T-cell (primary cell): ENCODE measurements around the gene C17orf113. TPM values are rescaled to one million over a fixed set of nuclear protein-coding genes. Genes with fewer than 3 reads are reported as not detected.

Experiments used
- ATAC-seq, 4 experiments: fragments of 200-7000 bp in 3 of 4; fragments of 150-1000 bp in 1 of 4; cut with Tn5 transposase; replicated peaks in 1 of 4; 1 replicate in 3 of 4; 2 replicates in 1 of 4; pipeline ENCODE4 v1.10.0; 2021; ENCODE audit warnings: moderate library complexity in 3 of 4, mild to moderate bottlenecking in 2 of 4, moderate number of reproducible peaks in 1 of 4
- CTCF ChIA-PET, 2 donors: fragments of 300-600 bp; sonication (Branson Sonifier 250); formaldehyde crosslinking; loops; one replicate each; lab custom pipeline; 2022; ENCODE audit warnings: antibody characterized with exemption in 2 of 2; lab: Charles Lee
- POLR2A ChIA-PET, 2 donors: fragments of 300-600 bp; sonication (Branson Sonifier 250); formaldehyde crosslinking; loops; one replicate each; lab custom pipeline; 2022; ENCODE audit warnings: antibody characterized with exemption in 2 of 2; lab: Charles Lee
- DNase-seq, 35 experiments: peaks; one replicate each; pipeline versions ENCODE4 v3.0.0 to v3.0.0-alpha.2; 2013 to 2023
- H3K27ac ChIP-seq: one replicate; pipeline ENCODE4 v1.5.1; 2013; ENCODE audit warnings: low read length
- H3K27me3 ChIP-seq, 2 experiments: replicated peaks in 1 of 2; 1 replicate in 1 of 2; 2 replicates in 1 of 2; pipeline versions ENCODE4 v1.6.1 to v1.7.0; 2013; ENCODE audit warnings: low read length in 1 of 2, mixed read lengths in 1 of 2; ENCODE audit not compliant: control insufficient read depth in 2 of 2, insufficient read depth in 2 of 2; ENCODE audit errors: extremely low read depth in 1 of 2
- H3K36me3 ChIP-seq, 2 donors: 1 replicate in 1 of 2; 2 replicates in 1 of 2; pipeline versions ENCODE4 v1.6.1 to v1.7.0; 2013; ENCODE audit warnings: low read length in 1 of 2; ENCODE audit not compliant: control insufficient read depth in 2 of 2, insufficient read depth in 1 of 2; ENCODE audit errors: extremely low read depth in 1 of 2
- H3K4me1 ChIP-seq, 2 experiments: 1 replicate in 1 of 2; 2 replicates in 1 of 2; pipeline versions ENCODE4 v1.6.1 to v1.7.0; 2013; ENCODE audit warnings: low read length in 2 of 2, mixed read lengths in 1 of 2; ENCODE audit not compliant: insufficient read depth in 2 of 2, control insufficient read depth in 1 of 2; ENCODE audit errors: extremely low read depth in 1 of 2
- H3K4me3 ChIP-seq, 2 donors: 1 replicate in 1 of 2; 2 replicates in 1 of 2; pipeline versions ENCODE4 v1.5.1 to v1.7.0; 2013; ENCODE audit warnings: mild to moderate bottlenecking in 2 of 2, low read length in 1 of 2, moderate library complexity in 1 of 2; ENCODE audit not compliant: control insufficient read depth in 1 of 2; ENCODE audit errors: extremely low read depth in 1 of 2
- H3K9me3 ChIP-seq: 2 replicates; pipeline ENCODE4 v1.7.0; 2013
- H3K27ac Mint-ChIP-seq, 2 donors: one replicate each; pipeline ENCODE4 v1.8.0; 2020 to 2021; ENCODE audit warnings: mild to moderate bottlenecking in 2 of 2, mixed read lengths in 2 of 2
- H3K27me3 Mint-ChIP-seq, 2 donors: one replicate each; pipeline ENCODE4 v1.8.0; 2021 to 2022; ENCODE audit warnings: mixed read lengths in 2 of 2
- H3K36me3 Mint-ChIP-seq: one replicate; pipeline ENCODE4 v1.8.0; 2021; ENCODE audit warnings: mixed read lengths
- H3K4me1 Mint-ChIP-seq, 3 donors: one replicate each; pipeline ENCODE4 v1.8.0; 2020 to 2022; ENCODE audit warnings: mixed read lengths in 3 of 3, mild to moderate bottlenecking in 1 of 3
- H3K4me3 Mint-ChIP-seq, 3 donors: one replicate each; pipeline ENCODE4 v1.8.0; 2020 to 2022; ENCODE audit warnings: mild to moderate bottlenecking in 3 of 3, mixed read lengths in 3 of 3, moderate library complexity in 3 of 3
- H3K9me3 Mint-ChIP-seq, 3 donors: one replicate each; pipeline ENCODE4 v1.8.0; 2020 to 2022; ENCODE audit warnings: mixed read lengths in 3 of 3
- WGBS: methylation state at CpG from one replicate; pipeline ENCODE4 v1.1.5; 2013; ENCODE audit warnings: missing lambda C conversion rate; ENCODE audit not compliant: insufficient coverage; 5-methylcytosine and 5-hydroxymethylcytosine counted together
- total RNA-seq, 35 experiments: library from RNA in 6 of 35; stranded (reverse) in 6 of 35; fragments of 120-200 nt in 1 of 35; gene quantifications; one replicate each; pipeline versions ENCODE4 v1.2.1 to v1.2.4 and lab custom pipeline; 2013 to 2026

Gene C17orf113
- total RNA-seq, 5 donors from 2014 or later (not counting 1 experiment from before 2014, with no cell fraction given): 0.35 to 1.1 (median 0.89) TPM

GRCh38 chr17:41988418-41988817, 62.0 kb downstream of the C17orf113 start:
- Mint-ChIP-seq H3K27ac (no peak overlapping the region), H3K27me3 (no peaks in the 10 kb centered on the region), H3K4me3 (no peak overlapping the region), H3K4me1 (no peaks in the 10 kb centered on the region), H3K36me3 (peaks cover 54% of the 10 kb centered on the region), H3K9me3 (no peaks in the 10 kb centered on the region)
- POLR2A ChIA-PET: no interaction called here
- CTCF ChIA-PET: no interaction called here
- Histone ChIP-seq H3K27ac (no peak overlapping the region), H3K4me1 (no peaks in the 10 kb centered on the region), H3K9me3 (no peaks in the 10 kb centered on the region), H3K4me3 (no peak overlapping the region), H3K27me3 (no peaks in the 10 kb centered on the region), H3K36me3 (peaks cover 12 to 92% of the 10 kb centered on the region in 2 donors)
- no CpG with 5 or more reads among the region's 2 CpGs for WGBS
- ATAC-seq (no peak), DNase-seq (no peak)

Other genes starting within 250 kb of the C17orf113 start
- gene P3H4, start 238.7 kb downstream of the C17orf113 start, total RNA-seq: 10 to 100 TPM in 1 of 5 donors, 1 to 10 TPM in 4; 2.9 to 11.0 (median 7.7) TPM
- 1 to 10 TPM in 2 of 5 donors, under 1 TPM in 2, not detected in 1; 0.49 to 1.3 (median 1.1) TPM for gene FKBP10, start 237.6 kb downstream of the C17orf113 start, total RNA-seq
- 10 to 100 TPM; 25.4 to 43.0 (median 33.4) TPM for gene NT5C3B, start 214.4 kb downstream of the C17orf113 start, total RNA-seq
- not detected for gene KLHL10, start 212.8 kb downstream of the C17orf113 start, total RNA-seq
- 10 to 100 TPM; 17.1 to 28.2 (median 18.6) TPM for gene KLHL11, start 185.2 kb downstream of the C17orf113 start, total RNA-seq
- gene ACLY, start 131.7 kb downstream of the C17orf113 start, total RNA-seq: 100 to 1,000 TPM in 1 of 5 donors, 10 to 100 TPM in 4; 69.1 to 101 (median 96.3) TPM
- gene ODAD4, start 120.0 kb downstream of the C17orf113 start, total RNA-seq: 1 to 10 TPM in 1 of 5 donors, under 1 TPM in 3, not detected in 1; 0.22 to 2.0 (median 0.39) TPM
- gene CNP, start 83.8 kb downstream of the C17orf113 start, total RNA-seq: 10 to 100 TPM; 24.4 to 36.2 (median 34.3) TPM
- 100 to 1,000 TPM; 107 to 129 (median 112) TPM for gene DNAJC7, start 33.2 kb downstream of the C17orf113 start, total RNA-seq
- gene NKIRAS2, start 30.5 kb downstream of the C17orf113 start, total RNA-seq: 10 to 100 TPM; 11.0 to 19.6 (median 18.4) TPM
- 1 to 10 TPM in 1 of 5 donors, under 1 TPM in 4; 0.16 to 1.0 (median 0.46) TPM for gene ZNF385C, start 47.9 kb upstream of the C17orf113 start, total RNA-seq
- gene DHX58, start 62.1 kb upstream of the C17orf113 start, total RNA-seq: 10 to 100 TPM; 38.2 to 63.0 (median 41.7) TPM
- 10 to 100 TPM; 41.1 to 75.5 (median 61.1) TPM for gene KAT2A, start 70.8 kb upstream of the C17orf113 start, total RNA-seq
- under 1 TPM in 2 of 5 donors, not detected in 3; 0.13 to 0.18 TPM for gene HSPB9, start 72.2 kb upstream of the C17orf113 start, total RNA-seq
- gene RAB5C, start 104.4 kb upstream of the C17orf113 start, total RNA-seq: 10 to 100 TPM; 72.3 to 85.9 (median 79.3) TPM
- under 1 TPM in 4 of 5 donors, not detected in 1; 0.06 to 0.35 (median 0.20) TPM for gene KCNH4, start 130.5 kb upstream of the C17orf113 start, total RNA-seq
- gene HCRT, start 134.9 kb upstream of the C17orf113 start, total RNA-seq: not detected
- gene GHDC, start 143.9 kb upstream of the C17orf113 start, total RNA-seq: 10 to 100 TPM; 15.8 to 26.2 (median 22.5) TPM
- gene STAT5B, start 225.8 kb upstream of the C17orf113 start, total RNA-seq: 100 to 1,000 TPM; 178 to 205 (median 186) TPM
- 100 to 1,000 TPM; 141 to 160 (median 147) TPM for gene STAT5A, start 237.9 kb upstream of the C17orf113 start, total RNA-seq